ENCODE measurements around the gene ZNF532. TPM values are rescaled to one million over a fixed set of nuclear protein-coding genes. Genes with fewer than 3 reads are reported as not detected.

ZNF532 gene, protein sequence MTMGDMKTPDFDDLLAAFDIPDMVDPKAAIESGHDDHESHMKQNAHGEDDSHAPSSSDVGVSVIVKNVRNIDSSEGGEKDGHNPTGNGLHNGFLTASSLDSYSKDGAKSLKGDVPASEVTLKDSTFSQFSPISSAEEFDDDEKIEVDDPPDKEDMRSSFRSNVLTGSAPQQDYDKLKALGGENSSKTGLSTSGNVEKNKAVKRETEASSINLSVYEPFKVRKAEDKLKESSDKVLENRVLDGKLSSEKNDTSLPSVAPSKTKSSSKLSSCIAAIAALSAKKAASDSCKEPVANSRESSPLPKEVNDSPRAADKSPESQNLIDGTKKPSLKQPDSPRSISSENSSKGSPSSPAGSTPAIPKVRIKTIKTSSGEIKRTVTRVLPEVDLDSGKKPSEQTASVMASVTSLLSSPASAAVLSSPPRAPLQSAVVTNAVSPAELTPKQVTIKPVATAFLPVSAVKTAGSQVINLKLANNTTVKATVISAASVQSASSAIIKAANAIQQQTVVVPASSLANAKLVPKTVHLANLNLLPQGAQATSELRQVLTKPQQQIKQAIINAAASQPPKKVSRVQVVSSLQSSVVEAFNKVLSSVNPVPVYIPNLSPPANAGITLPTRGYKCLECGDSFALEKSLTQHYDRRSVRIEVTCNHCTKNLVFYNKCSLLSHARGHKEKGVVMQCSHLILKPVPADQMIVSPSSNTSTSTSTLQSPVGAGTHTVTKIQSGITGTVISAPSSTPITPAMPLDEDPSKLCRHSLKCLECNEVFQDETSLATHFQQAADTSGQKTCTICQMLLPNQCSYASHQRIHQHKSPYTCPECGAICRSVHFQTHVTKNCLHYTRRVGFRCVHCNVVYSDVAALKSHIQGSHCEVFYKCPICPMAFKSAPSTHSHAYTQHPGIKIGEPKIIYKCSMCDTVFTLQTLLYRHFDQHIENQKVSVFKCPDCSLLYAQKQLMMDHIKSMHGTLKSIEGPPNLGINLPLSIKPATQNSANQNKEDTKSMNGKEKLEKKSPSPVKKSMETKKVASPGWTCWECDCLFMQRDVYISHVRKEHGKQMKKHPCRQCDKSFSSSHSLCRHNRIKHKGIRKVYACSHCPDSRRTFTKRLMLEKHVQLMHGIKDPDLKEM (N-terminal part only)
- 29.3 and 59.4 TPM in 2 replicates for total RNA-seq

GRCh38 chr18:58864146-58865032 lies at the start of gene ZNF532:
Gene ZNF532 (plus strand): TSS chr18:58864877. CDS start in a region left out here.

Other genes with a start within 250 kb of the ZNF532 start
- 0.26 and 0.47 TPM in 2 replicates for gene ALPK2, start 235.8 kb upstream of the ZNF532 start, total RNA-seq
- gene MALT1, start 193.4 kb upstream of the ZNF532 start, total RNA-seq = 10.2 and 13.9 TPM in 2 replicates

Measured in bronchial smooth muscle cell (primary cell).